Astrocyte of the cerebellum (primary cell): ENCODE measurements around the gene CAMTA1.
A peak's percentile ranks its signal among the peaks of the same experiment; 100 is the strongest.

Source experiments
- DNase-seq: peaks from one replicate; pipeline ENCODE4 v3.0.0-alpha.2; 2011; ENCODE audit warnings: low read depth
- H3K4me3 ChIP-seq: 2 replicates; pipeline ENCODE4 v1.5.1; 2011; ENCODE audit warnings: mild to moderate bottlenecking, low read depth, low read length, moderate library complexity
- CTCF ChIP-seq: IDR thresholded peaks from 2 replicates; pipeline ENCODE4 v1.5.1; 2012; ENCODE audit warnings: low read length, low read depth, moderate library complexity, mild to moderate bottlenecking; ENCODE audit errors: missing control alignments
- in situ Hi-C: cut with HindIII; loops from 2 replicates; pipeline ENCODE4 v1.10.0; 2017; ENCODE audit warnings: low sequenced_read_pairs

The CAMTA1 gene

GRCh38 chr1:7278045-7278444, 492.8 kb downstream of the CAMTA1 start:
- in situ Hi-C loops: no loop called here
- H3K4me3 ChIP-seq: no peak overlapping the region
- DNase-seq: no peak
- TF ChIP-seq CTCF: no peak

- in situ Hi-C loops: no loop called here
- no peak for TF ChIP-seq CTCF
- no peak for DNase-seq
- H3K4me3 ChIP-seq: no peak overlapping the region
Observed at GRCh38 chr1:7278827-7279765, 493.8 kb downstream of the CAMTA1 start.

GRCh38 chr1:7279769-7280168, 494.5 kb downstream of the CAMTA1 start:
- no peak for TF ChIP-seq CTCF
- DNase-seq: no peak
- in situ Hi-C loops: no loop called here
- no peak overlapping the region for H3K4me3 ChIP-seq

- TF ChIP-seq CTCF: no peak
- no peak overlapping the region for H3K4me3 ChIP-seq
- in situ Hi-C loops: no loop called here
- DNase-seq: no peak
Observed at GRCh38 chr1:7280347-7280960, 495.2 kb downstream of the CAMTA1 start.

GRCh38 chr1:7281821-7282220, 496.6 kb downstream of the CAMTA1 start:
- in situ Hi-C loops: no loop called here
- no peak overlapping the region for H3K4me3 ChIP-seq
- DNase-seq: peak; percentile 40
- TF ChIP-seq CTCF: no peak

GRCh38 chr1:7284839-7285435, 499.7 kb downstream of the CAMTA1 start:
- TF ChIP-seq CTCF: no peak
- no peak overlapping the region for H3K4me3 ChIP-seq
- DNase-seq: no peak
- in situ Hi-C loops: no loop called here
